Fibroblast of pulmonary artery (primary cell): ENCODE results near the gene TOMM40.

ENCODE experiments used
- DNase-seq: peaks from one replicate; pipeline ENCODE4 v3.0.0-alpha.2; 2010; ENCODE audit warnings: low read depth
- H3K4me3 ChIP-seq: replicated peaks from 2 replicates; pipeline ENCODE4 v1.5.1; 2011; ENCODE audit warnings: low read depth, mild to moderate bottlenecking, control low read depth, low read length, moderate library complexity
- TF ChIP-seq, protein P1 (sequence below): IDR thresholded peaks from 2 replicates; pipeline ENCODE4 v1.5.1; 2011; ENCODE audit warnings: mild to moderate bottlenecking, control low read depth, low read length, inconsistent platforms; ENCODE audit errors: missing control alignments

Gene TOMM40

DNA sequence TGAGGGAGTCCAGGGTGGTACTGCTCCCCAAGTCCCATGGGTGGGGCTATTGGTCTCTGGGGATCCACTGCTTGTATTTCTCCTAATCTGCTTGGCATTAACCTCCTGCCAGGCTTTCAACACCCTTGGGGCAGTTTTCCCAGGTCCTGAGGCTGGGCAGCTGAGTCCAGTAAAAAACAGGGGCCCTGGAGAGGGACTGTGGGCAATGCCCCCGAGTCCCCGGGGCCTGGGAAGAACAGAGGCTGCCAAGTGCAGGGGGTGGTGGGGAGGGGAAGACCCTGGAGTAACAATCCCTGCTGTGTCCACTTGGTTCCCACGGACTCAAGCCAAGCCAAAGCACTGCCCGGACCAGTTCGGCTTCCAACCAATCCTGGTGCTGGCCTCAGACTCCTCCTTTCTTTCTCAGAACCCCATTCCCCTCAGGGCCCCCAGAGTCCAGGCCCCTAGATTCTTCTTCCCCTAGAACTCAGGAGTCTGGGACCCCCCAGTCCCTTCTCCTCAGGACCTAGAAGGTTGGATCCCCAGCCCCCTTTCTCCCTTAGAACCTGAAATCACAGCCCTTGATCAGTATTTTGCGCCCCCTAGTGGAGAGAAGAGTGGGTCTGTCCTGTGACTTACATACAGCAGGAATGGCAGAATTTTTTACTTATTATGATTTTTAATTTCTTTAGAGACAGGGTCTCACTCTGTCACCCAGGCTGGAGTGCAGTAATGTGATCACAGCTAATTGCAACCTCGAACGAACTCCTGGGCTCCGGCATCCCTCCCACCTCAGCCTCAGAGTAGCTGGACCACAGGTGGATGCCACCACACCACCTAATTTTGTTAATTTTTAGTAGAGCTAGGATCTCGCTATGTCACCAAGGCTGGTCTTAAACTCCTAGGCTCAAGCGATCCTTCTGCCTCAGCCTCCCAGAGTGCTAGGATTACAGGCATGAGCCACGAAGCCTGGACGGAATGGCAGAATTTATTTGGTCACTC, 60.4 kb downstream of the TOMM40 start:
- no peak overlapping the region for H3K4me3 ChIP-seq
- DNase-seq, result peak; percentile 86
- TF ChIP-seq, protein P1, sequence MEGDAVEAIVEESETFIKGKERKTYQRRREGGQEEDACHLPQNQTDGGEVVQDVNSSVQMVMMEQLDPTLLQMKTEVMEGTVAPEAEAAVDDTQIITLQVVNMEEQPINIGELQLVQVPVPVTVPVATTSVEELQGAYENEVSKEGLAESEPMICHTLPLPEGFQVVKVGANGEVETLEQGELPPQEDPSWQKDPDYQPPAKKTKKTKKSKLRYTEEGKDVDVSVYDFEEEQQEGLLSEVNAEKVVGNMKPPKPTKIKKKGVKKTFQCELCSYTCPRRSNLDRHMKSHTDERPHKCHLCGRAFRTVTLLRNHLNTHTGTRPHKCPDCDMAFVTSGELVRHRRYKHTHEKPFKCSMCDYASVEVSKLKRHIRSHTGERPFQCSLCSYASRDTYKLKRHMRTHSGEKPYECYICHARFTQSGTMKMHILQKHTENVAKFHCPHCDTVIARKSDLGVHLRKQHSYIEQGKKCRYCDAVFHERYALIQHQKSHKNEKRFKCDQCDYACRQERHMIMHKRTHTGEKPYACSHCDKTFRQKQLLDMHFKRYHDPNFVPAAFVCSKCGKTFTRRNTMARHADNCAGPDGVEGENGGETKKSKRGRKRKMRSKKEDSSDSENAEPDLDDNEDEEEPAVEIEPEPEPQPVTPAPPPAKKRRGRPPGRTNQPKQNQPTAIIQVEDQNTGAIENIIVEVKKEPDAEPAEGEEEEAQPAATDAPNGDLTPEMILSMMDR, result peak; percentile 81
